Stimulated activated CD4-positive, alpha-beta T cell treated with anti-CD3 and anti-CD28 coated beads, Interleukin-4, amount 100 ng/mL, for 4 hours (primary cell): ENCODE results near the gene TCF15.

ENCODE experiments used
- DNase-seq, 2 experiments: peaks; one replicate each; pipeline ENCODE4 v3.0.0-alpha.2; 2020

TCF15 gene

GRCh38 chr20:641516-641875 is 31.4 kb upstream of the TCF15 start:
- DNase-seq, result no peak

- DNase-seq, result no peak
Observed at GRCh38 chr20:640674-641515, 30.8 kb upstream of the TCF15 start.

GRCh38 chr20:638579-638978 is 28.5 kb upstream of the TCF15 start:
- no peak for DNase-seq

- no peak for DNase-seq
Observed at GRCh38 chr20:637559-637958, 27.4 kb upstream of the TCF15 start.

- no peak for DNase-seq
Observed at GRCh38 chr20:635893-636338, 25.8 kb upstream of the TCF15 start.

GRCh38 chr20:635028-635892 is 25.2 kb upstream of the TCF15 start:
- DNase-seq, result no peak

GRCh38 chr20:634148-634925 is 24.2 kb upstream of the TCF15 start:
- DNase-seq, result no peak

GRCh38 chr20:631101-631500 is 21.0 kb upstream of the TCF15 start:
- DNase-seq, result no peak

- no peak for DNase-seq
Observed at GRCh38 chr20:626579-626978, 16.5 kb upstream of the TCF15 start.

- no peak for DNase-seq
Observed at GRCh38 chr20:625360-625932, 15.3 kb upstream of the TCF15 start.

GRCh38 chr20:623704-624103 is 13.6 kb upstream of the TCF15 start:
- no peak for DNase-seq

GRCh38 chr20:623021-623420 is 12.9 kb upstream of the TCF15 start:
- DNase-seq, result no peak

- no peak for DNase-seq
Observed at GRCh38 chr20:622161-622560, 12.1 kb upstream of the TCF15 start.

- DNase-seq, result no peak
Observed at GRCh38 chr20:621125-621756, 11.1 kb upstream of the TCF15 start.

GRCh38 chr20:620246-620645 is 10.1 kb upstream of the TCF15 start:
- DNase-seq, result no peak

GRCh38 chr20:618980-619379 is 8.9 kb upstream of the TCF15 start:
- no peak for DNase-seq

GRCh38 chr20:617934-618690 is 8.0 kb upstream of the TCF15 start:
- DNase-seq, result no peak

GRCh38 chr20:615514-615913 is 5.4 kb upstream of the TCF15 start:
- DNase-seq, result no peak

GRCh38 chr20:611843-612185 is 1.7 kb upstream of the TCF15 start:
- no peak for DNase-seq

- DNase-seq, result no peak
Observed at GRCh38 chr20:611047-611842, 1.1 kb upstream of the TCF15 start.
